ENCODE data around the gene TMEM132C. TPM values are rescaled to one million over a fixed set of nuclear protein-coding genes. Genes with fewer than 3 reads are reported as not detected.

TMEM132C gene
- total and polyA plus RNA-seq, 11 donors: 0.05 to 5.9 (median 0.85) TPM

GRCh38 chr12:128537668-128538067 lies 270.7 kb downstream of the TMEM132C start:
- H3K4me1 ChIP-seq: no peaks in the 10 kb centered on the region
- no peak for ATAC-seq
- H3K9me3 ChIP-seq: peaks cover 0 to 14% (median 0%) of the 10 kb centered on the region in 12 donors
- DNase-seq: no peak
- 47 to 69% (median 52%) methylated on average over 1 of the region's 1 CpG for WGBS, 4 donors
- TF ChIP-seq POLR2A (IDR thresholded peaks at IDR 0.05): no peak
- H3K4me3 ChIP-seq: no peak overlapping the region
- H3K36me3 ChIP-seq: no peaks in the 10 kb centered on the region
- no peak overlapping the region for H3K27ac ChIP-seq
- intact Hi-C loops (cut with DNase I): no loop called here
- no peaks in the 10 kb centered on the region for H3K27me3 ChIP-seq

- no peak for DNase-seq
- H3K9me3 ChIP-seq: peaks cover 0 to 2% (median 0%) of the 10 kb centered on the region in 12 donors
- intact Hi-C loops (cut with DNase I): no loop called here
- no peak overlapping the region for H3K27ac ChIP-seq
- peaks cover 0 to 2% (median 0%) of the 10 kb centered on the region in 9 donors for H3K27me3 ChIP-seq
- ATAC-seq: no peak
- H3K4me1 ChIP-seq: no peaks in the 10 kb centered on the region
- H3K36me3 ChIP-seq: no peaks in the 10 kb centered on the region
- 58 to 71% (median 62%) methylated on average over 6 to 7 of the region's 7 CpGs for WGBS, 4 donors
- H3K4me3 ChIP-seq: no peak overlapping the region
- TF ChIP-seq POLR2A (IDR thresholded peaks at IDR 0.05): no peak
- no peak for TF ChIP-seq CTCF (IDR thresholded peaks at IDR 0.05)
These were observed 275.9 kb downstream of the TMEM132C start for GRCh38 chr12:128542844-128543243.

GRCh38 chr12:128543460-128543859 lies 276.5 kb downstream of the TMEM132C start:
- Histone ChIP-seq H3K36me3 (no peaks in the 10 kb centered on the region), H3K9me3 (no peaks in the 10 kb centered on the region), H3K4me3 (no peak overlapping the region), H3K4me1 (no peaks in the 10 kb centered on the region), H3K27me3 (peaks cover 0 to 2% (median 0%) of the 10 kb centered on the region in 9 donors), H3K27ac (no peak overlapping the region)
- 43 to 65% (median 47%) methylated on average over 6 of the region's 6 CpGs for WGBS, 4 donors
- ATAC-seq: no peak
- no peak for DNase-seq
- TF ChIP-seq CTCF (IDR thresholded peaks at IDR 0.05) (no peak), POLR2A (IDR thresholded peaks at IDR 0.05) (no peak)
- intact Hi-C loops (cut with DNase I): no loop called here

GRCh38 chr12:128543971-128544370 lies 277.0 kb downstream of the TMEM132C start:
- intact Hi-C loops (cut with DNase I): no loop called here
- no peak overlapping the region for H3K4me3 ChIP-seq
- H3K9me3 ChIP-seq: no peaks in the 10 kb centered on the region
- H3K36me3 ChIP-seq: no peaks in the 10 kb centered on the region
- TF ChIP-seq POLR2A (IDR thresholded peaks at IDR 0.05) (no peak), CTCF (IDR thresholded peaks at IDR 0.05) (no peak)
- DNase-seq (no peak), ATAC-seq (no peak)
- H3K27me3 ChIP-seq: peaks cover 0 to 2% (median 0%) of the 10 kb centered on the region in 9 donors
- no peaks in the 10 kb centered on the region for H3K4me1 ChIP-seq
- WGBS, 4 donors: 76 to 90% (median 82%) methylated on average over 23 to 25 of the region's 25 CpGs
- no peak overlapping the region for H3K27ac ChIP-seq

- no peaks in the 10 kb centered on the region for H3K36me3 ChIP-seq
- H3K9me3 ChIP-seq: no peaks in the 10 kb centered on the region
- WGBS, 4 donors: 65 to 88% (median 70%) methylated on average over 2 to 3 of the region's 3 CpGs
- TF ChIP-seq CTCF (IDR thresholded peaks at IDR 0.05) (no peak), POLR2A (IDR thresholded peaks at IDR 0.05) (no peak)
- peaks cover 0 to 16% (median 0%) of the 10 kb centered on the region in 9 donors for H3K27me3 ChIP-seq
- intact Hi-C loops (cut with DNase I): no loop called here
- no peak overlapping the region for H3K4me3 ChIP-seq
- no peak for DNase-seq
- no peak overlapping the region for H3K27ac ChIP-seq
- H3K4me1 ChIP-seq: no peaks in the 10 kb centered on the region
- ATAC-seq: no peak
These were observed 282.0 kb downstream of the TMEM132C start for GRCh38 chr12:128548949-128549348.

Measured in heart left ventricle (tissue), 16 donors.